T follicular helper cell (primary cell): ENCODE results near the gene ADAMTS13.
"Not testable (repeated sequence)": the region's sequence is repeated elsewhere in the genome, so short reads cannot be mapped to it uniquely, and the experiment has no call there.

ENCODE experiments used
- DNase-seq: peaks from one replicate; pipeline ENCODE4 v3.0.0-alpha.2; 2020; ENCODE audit warnings: low read depth

ADAMTS13 gene

DNA sequence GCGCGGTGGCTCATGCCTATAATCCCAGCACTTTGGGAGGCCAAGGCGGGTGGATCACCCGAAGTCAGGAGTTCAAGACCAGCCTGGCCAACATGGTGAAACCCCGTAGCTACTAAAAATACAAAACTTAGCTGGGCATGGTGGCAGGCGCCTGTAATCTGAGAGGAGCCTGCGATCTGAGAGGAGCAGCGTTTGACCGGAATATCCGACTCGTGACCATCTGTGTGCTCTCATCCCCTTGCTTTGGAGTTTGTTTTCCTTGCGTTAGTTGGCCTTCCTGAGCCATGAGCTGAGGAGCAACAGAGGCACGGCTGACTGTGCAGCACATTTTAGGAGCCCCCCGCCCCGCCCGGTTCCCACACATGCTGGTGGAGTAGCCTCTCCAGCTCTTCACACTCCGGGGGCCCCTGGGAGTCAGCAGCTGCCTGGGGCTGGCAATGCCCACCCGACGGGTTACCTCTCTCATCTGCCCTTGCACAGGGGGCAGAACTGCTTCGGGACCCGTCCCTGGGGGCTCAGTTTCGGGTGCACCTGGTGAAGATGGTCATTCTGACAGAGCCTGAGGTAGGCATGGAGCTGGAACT, 3.0 kb downstream of the ADAMTS13 start:
- DNase-seq = no peak

DNA sequence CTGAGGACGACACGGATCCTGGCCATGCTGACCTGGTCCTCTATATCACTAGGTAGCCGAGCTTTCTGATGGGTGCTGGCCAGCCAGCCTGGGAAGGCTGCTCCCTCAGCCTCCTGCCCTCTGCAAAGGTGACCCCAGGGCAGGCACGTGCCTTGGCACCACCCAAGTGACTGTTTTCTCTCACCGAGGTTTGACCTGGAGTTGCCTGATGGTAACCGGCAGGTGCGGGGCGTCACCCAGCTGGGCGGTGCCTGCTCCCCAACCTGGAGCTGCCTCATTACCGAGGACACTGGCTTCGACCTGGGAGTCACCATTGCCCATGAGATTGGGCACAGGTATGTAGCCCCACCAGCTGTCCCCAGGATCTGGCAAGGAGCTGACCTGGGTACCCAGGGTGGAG, 3.8 kb downstream of the ADAMTS13 start:
- DNase-seq = no peak

DNA sequence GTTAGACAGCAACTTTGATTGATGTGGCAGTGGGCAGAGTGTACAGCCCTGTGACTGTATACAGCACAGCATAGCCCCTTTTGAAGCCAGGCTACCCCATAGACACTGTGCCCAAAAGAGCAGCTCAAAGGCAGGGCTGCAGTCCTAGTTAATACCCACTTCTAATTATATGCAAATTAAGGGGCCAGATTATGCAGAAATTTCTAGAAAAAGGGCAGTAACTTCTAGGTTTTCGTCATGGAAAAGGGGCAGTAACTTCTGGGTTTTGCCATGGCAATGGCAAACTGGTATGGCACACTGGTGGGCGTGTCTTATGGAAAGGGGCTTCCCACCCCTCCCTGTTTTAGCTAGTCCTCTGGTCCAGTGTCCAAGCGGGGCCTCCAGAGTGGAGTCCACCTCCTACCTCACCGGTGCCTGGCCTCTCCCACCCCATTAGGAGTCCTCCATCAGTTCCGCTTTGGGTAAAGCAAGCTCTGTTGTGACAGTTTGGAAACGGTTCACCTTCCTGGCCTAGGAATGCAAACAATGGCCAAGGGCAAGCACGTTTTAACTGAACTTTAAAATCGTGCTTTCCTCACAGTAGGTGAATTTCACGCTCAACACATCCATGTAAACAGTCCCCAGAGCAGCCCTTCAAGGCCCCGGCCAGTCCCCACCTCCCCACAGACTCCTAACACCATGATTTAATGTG, 5.6 kb downstream of the ADAMTS13 start:
- no peak for DNase-seq

DNA sequence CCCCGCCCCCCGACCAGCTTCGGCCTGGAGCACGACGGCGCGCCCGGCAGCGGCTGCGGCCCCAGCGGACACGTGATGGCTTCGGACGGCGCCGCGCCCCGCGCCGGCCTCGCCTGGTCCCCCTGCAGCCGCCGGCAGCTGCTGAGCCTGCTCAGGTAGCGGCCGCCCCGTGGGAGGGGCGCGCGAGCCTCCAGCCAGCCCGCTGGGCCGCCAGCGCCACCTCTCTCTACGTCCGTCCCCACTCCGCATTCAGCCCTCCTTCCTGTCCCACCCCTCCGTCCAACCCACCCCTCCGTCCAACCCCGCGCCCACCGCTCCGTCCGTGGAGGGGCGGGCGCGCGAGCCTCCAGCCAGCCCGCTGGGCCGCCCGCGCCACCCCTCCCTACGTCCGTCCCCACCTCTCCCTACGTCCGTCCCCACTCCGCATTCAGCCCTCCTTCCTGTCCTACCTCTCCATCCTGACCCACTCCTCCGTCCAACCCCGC, 6.5 kb downstream of the ADAMTS13 start:
- DNase-seq = no peak

DNA sequence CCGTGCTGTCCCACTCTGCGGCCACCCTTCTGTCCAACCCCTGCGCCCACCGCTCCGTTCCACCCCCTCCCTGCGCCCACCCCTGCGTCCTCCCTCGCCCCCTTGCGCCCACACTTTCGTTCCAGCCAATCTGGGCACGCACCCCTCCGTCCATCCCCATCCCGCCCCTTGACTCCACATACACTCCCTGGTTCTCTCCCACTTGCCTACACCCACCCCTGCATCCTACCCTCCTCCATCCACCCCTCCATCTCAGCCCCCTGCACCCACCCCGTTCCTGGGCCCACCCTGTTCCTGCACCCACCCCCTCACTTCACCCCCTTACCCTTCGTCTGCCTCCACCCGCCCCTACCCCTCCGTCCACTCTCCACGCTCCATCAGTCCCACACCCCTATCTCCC, 7.0 kb downstream of the ADAMTS13 start:
- no peak for DNase-seq

DNA sequence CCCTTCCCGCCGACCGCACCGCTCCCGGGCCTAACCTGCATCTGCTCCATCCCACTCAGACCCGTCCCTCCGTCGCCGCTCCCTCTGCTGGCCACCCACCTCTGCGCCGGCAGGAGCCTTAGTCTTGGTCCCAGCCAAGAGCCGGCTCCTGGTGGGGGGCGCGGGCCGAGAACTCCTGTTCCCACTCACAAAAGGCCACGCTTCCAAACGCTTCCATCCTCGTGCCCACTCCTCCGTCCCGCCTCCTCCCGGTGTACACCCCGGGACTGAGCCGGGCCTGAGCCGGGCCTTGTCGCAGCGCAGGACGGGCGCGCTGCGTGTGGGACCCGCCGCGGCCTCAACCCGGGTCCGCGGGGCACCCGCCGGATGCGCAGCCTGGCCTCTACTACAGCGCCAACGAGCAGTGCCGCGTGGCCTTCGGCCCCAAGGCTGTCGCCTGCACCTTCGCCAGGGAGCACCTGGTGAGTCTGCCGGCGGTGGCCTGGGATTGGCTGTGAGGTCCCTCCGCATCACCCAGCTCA, 7.5 kb downstream of the ADAMTS13 start:
- DNase-seq = no peak

DNA sequence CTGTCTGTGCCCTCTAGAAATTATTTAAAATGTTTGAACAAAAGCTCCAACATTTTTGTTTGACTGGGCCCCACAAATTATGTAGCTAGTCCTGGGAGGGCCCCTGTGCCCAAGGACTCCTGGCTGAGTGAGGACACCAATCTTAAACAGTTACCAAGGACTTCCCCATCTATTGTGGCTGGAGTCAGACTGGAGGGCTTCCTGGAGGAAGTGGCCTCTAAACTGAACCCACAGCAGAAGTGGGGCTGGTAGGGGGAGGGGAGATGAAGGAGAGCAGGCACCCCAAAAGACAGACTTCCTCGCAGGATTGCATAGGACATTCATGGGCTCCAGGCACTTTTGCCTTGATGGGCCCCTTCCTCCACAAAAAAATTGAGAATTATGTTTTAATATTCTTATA, 8.1 kb downstream of the ADAMTS13 start:
- DNase-seq = no peak

DNA sequence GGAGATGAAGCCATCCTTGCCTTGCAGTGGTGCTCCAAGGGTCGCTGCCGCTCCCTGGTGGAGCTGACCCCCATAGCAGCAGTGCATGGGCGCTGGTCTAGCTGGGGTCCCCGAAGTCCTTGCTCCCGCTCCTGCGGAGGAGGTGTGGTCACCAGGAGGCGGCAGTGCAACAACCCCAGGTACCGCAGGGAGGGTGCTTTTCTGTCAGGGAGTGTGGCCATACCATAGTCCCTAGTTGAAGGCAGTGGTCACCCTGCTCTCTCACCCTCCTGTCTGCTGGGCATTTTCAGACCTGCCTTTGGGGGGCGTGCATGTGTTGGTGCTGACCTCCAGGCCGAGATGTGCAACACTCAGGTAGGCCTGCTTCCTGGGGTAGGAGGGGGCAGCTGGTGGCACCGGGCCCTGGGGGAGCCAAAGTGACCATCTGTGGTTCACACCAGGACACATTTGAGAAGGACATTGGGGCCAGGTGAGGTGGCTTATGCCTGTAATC, 11.2 kb downstream of the ADAMTS13 start:
- DNase-seq = no peak

DNA sequence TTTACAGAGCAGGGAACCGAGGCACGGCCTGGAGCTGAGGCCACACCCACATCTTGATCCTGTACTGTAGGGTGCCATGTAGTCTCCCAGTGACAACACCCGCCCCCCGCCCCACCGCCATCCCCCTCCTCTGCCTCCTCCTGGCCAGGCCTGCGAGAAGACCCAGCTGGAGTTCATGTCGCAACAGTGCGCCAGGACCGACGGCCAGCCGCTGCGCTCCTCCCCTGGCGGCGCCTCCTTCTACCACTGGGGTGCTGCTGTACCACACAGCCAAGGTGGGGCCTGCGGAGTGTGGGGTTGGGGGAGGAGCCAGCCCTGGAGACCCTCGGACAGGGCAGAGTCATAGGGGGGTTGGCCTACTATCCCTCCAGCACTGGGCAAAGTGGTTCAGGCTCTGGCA, 14.5 kb downstream of the ADAMTS13 start:
- no peak for DNase-seq

DNA sequence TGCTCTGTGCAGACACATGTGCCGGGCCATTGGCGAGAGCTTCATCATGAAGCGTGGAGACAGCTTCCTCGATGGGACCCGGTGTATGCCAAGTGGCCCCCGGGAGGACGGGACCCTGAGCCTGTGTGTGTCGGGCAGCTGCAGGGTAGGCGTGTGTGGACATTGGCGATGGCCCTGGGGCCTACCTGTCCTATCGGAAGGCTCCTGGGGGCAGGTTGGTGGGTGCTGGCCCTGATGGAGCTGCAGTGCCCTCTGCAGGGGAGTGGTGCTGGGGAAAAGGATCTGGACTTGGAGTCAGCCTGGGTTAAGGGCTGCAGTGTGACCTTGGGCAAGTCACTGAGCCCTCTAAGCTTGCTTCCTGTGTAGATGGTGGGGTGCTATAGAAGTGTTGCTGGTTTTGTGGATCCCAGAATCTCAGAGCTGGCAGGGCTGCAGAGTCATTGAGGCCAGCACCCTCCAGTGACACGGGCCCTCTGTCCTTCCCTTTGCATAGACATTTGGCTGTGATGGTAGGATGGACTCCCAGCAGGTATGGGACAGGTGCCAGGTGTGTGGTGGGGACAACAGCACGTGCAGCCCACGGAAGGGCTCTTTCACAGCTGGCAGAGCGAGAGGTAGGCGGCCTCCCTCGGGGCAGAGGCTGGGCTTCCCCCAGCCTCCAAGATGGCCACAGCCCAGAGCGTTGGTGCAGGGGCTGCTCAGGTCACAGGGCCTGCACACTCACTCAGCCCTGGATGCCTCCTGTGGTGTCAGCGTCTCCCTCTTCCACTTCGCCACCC, 15.8 kb downstream of the ADAMTS13 start:
- DNase-seq = no peak

DNA sequence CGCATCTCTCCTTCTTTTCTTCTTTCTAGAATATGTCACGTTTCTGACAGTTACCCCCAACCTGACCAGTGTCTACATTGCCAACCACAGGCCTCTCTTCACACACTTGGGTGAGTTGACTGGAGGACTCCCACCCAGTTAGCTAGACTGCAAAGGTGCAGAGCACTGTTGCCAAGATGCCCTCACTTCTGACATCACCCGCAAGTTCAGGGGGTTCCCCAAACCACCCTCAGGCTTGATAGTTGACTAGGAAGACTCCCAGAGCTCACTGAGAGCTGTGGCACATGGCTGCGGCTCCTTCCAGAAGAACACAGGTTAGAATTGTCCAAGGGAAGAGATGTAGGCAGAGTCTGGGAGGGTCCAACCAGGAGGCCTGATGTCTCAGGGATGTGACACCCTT, 17.2 kb downstream of the ADAMTS13 start:
- DNase-seq = no peak

DNA sequence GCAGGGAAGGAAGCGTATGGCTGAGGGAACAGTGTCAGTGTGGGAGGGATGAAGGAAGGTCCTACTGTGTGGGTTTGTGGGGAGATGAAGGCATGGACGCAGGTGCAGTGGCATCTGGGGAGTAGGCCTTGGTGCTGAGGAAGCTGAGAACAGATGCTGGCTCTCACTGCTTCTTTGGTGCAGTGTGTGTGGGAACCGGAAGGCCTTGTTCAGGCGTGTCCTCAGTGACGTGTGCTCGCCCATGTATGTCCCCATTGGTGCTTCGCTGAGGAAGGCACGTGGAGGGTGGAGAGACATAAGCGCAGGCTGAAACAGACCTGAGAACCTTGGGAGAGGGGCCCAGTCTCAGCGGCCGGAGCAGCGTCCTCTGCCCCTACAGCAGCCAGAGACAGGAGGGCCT, 18.7 kb downstream of the ADAMTS13 start:
- no peak for DNase-seq

DNA sequence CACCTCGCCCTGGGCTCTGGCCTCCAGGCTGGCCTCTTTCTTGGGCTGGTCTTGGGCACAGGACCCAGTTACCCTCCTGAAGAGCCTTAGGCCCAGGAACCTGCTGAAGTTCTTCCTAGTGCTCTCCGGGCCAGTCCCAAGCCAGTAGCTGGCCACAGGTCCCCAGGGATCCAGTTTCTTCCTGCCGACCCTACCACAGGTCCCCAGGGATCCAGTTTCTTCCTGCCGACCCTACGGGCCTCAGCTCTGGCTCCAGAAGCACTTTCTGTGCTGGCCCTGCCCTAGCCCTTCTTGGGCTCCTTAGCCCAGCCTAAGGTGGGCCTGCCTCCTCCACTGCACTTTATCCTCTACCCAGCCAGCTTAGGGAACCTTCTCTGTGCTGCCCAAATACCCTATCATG, 19.4 kb downstream of the ADAMTS13 start:
- DNase-seq = no peak

DNA sequence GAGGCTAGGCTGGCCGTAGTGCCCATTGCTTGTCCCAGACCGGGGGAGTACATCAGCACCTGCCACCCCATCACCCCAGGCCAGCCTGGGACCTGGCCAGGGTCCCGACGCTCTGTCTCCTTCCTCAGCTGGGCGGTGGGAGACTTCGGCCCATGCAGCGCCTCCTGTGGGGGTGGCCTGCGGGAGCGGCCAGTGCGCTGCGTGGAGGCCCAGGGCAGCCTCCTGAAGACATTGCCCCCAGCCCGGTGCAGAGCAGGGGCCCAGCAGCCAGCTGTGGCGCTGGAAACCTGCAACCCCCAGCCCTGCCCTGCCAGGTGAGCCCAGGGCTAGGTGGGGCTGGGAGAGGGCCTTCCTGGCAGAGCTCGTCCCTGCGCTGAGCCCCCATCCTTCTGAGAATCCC, 21.1 kb downstream of the ADAMTS13 start:
- DNase-seq = no peak

DNA sequence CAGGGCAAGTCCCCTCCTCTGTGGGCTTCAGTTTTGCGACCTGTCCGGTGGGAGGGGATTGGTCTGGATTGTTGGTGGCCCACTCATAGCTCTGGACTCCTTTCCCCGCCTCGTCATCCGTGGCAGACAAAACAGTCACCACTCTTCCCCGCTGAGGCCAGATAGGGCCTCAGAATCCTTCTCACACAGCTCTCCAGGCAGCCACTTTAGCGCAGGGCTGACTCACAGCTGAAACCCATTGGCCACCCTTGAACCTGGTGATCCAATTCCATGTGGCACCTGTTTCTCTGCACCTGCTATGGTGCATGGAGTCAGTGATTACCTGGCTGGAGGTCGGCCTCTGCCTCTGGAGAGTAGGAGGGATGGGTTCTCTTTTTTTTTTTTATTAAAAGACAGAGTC, 21.8 kb downstream of the ADAMTS13 start:
- DNase-seq = no peak

DNA sequence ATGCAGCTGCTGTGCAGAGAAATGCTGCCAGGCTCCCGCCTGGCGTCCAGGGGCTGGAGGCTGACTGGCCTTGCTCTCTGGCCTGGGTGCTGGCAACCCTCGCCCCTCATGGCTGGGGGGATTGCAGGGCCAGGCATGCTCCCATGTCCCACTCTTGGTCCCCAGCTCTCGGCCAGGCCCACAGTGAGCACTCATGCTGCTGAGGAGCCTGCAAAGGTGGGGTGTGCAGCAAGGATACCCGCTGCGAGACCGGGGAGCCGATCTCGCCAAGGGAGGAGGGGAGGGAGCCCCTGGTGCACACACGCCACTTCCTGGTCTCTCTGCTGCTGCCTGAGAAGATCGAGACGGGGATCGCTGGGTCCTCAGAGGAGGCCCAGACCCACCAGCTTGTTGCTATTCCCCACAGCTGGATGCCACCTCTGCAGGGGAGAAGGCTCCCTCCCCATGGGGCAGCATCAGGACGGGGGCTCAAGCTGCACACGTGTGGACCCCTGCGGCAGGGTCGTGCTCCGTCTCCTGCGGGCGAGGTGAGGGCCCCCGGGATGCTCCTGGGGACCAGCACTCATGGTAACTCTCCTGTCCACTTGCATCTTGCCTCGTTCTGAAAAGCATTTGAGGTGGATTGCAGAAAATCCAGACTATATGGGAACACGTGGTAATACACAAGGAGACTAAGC, 23.3 kb downstream of the ADAMTS13 start:
- DNase-seq = no peak

DNA sequence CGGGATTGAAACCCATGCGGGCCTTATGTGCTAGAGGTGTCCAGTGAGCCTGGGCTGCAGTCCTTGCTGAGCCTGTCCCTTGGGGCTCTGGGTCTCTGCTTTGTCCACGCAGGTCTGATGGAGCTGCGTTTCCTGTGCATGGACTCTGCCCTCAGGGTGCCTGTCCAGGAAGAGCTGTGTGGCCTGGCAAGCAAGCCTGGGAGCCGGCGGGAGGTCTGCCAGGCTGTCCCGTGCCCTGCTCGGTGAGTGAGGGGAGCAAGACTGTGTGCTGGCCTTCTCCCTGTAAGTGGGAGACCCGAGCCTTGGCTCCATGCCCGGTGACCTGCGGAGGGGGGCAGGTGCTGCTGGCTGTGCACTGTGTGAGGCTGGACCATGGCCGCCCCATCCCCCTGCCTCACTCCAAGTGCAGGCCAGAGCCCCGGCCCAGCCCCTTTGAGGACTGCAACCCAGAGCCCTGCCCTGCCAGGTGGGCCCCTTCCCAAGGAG, 26.4 kb downstream of the ADAMTS13 start:
- no peak for DNase-seq

DNA sequence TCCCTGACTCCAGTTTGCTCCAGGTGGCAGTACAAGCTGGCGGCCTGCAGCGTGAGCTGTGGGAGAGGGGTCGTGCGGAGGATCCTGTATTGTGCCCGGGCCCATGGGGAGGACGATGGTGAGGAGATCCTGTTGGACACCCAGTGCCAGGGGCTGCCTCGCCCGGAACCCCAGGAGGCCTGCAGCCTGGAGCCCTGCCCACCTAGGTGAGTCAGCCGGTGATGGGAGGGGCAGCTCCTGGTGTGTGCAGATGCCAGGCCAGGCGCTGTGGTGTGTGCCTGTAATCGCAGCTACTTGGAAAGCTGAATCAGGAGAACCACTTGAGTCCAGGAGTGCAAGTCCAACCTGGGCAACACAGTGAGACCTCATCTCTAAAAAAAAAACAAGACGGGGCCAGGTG, 27.6 kb downstream of the ADAMTS13 start:
- no peak for DNase-seq

DNA sequence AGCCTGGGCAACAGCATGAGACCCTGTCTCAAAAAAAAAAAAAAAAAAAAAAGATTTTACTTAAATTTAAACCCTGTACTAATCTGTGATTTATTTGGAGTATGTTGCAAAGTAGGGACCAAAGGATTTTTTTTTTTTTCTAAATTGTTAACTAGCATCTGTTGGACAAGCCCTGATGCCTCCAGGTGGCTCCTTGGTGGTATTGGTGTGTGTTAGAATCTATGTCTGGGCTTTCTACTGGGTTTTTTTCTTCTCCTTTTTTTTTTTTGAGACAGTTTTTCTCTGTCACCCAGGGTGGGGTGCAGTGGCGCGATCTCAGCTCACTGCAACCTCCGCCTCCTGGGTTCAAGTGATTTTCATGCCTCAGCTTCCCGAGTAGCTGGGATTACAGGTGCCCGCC, 29.7 kb downstream of the ADAMTS13 start:
- not testable (repeated sequence) for DNase-seq

DNA sequence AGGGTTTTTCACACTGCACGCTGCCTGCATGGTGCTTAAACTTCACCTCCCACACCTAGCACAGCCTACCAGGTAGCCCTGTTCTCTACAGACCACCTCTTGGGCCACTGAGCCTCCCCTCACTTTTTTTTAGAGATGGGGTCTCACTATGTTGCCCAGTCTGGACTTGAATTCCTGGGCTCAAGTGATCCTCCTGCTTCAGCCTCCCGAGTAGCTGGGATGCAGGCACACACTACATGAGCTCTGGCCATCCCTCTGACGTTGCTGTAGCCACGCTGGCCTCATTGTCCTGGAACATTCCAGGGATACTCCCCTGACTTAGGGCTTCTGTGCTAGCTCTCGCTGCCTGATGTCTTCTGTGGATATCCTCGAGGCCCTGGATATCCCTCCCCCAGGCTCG, 30.4 kb downstream of the ADAMTS13 start:
- DNase-seq = no peak

DNA sequence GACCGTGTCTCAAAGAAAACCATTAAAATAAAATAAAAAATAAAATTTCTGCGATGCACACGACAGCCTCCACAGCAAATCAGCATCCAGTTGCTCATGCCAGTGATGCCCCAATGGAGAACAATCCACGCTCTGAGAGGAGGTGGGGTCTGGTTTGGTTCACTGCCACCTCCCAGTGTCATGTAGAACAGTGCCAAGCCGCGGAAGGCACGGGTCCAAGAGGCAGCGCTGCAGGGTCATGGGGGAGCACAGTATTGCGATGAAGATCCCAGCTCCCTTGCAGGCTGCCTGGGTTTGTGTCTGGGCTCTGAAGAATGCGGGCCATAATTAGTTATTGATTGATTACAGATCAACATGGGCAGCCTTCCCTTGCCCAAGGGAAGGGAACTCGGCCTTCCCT, 31.5 kb downstream of the ADAMTS13 start:
- no peak for DNase-seq

DNA sequence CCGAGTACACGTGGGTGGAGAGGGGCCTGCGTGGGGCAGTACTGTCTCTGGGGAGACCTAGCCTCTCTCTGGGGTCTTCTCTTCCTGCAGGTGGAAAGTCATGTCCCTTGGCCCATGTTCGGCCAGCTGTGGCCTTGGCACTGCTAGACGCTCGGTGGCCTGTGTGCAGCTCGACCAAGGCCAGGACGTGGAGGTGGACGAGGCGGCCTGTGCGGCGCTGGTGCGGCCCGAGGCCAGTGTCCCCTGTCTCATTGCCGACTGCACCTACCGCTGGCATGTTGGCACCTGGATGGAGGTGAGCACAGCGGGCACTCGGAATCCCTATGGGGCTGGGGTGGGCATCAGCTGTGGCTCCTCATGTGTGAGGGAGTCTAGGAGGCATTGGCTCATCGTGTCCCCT, 32.2 kb downstream of the ADAMTS13 start:
- DNase-seq = no peak
